Measurements from ENCODE around the gene TREML1. TPM values are rescaled to one million over a fixed set of nuclear protein-coding genes. Genes with fewer than 3 reads are reported as not detected.

Gene TREML1
- total and polyA plus RNA-seq, 11 donors = 0.07 to 0.29 TPM; not detected in 9

DNA sequence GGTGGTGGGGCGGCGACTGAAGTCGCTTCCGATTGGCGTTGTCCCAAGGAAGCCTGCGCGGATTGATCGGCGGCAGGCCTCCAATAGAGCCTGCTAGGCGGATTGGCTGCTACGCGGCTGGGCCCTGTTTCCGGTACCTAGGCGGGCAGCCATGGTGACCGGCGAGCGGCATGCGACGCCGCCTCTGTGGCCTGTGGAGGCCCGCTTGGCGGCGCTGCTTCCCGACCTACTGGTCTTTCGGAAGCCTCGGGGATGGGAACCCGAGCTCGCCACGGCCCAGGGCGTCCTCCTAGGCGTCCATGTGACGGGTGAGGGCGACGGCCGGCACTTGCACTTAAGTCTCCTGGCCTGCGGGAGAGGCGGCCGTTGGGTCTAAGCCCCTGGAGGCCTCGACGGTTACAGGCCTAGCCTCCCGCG lies 53.3 kb downstream of the TREML1 start:
- H3K27ac ChIP-seq = no peak overlapping the region
- peaks cover 0 to 19% (median 6%) of the 10 kb centered on the region in 12 donors for H3K4me1 ChIP-seq
- no peak overlapping the region for H3K4me3 ChIP-seq
- DNase-seq (peak in 3 of 5 donors; percentile 7 to 51 (median 24)), ATAC-seq (peak in 1 of 4 donors; percentile 76)
- no peak for TF ChIP-seq POLR2A (IDR thresholded peaks at IDR 0.05)
- TF ChIP-seq, protein P1, sequence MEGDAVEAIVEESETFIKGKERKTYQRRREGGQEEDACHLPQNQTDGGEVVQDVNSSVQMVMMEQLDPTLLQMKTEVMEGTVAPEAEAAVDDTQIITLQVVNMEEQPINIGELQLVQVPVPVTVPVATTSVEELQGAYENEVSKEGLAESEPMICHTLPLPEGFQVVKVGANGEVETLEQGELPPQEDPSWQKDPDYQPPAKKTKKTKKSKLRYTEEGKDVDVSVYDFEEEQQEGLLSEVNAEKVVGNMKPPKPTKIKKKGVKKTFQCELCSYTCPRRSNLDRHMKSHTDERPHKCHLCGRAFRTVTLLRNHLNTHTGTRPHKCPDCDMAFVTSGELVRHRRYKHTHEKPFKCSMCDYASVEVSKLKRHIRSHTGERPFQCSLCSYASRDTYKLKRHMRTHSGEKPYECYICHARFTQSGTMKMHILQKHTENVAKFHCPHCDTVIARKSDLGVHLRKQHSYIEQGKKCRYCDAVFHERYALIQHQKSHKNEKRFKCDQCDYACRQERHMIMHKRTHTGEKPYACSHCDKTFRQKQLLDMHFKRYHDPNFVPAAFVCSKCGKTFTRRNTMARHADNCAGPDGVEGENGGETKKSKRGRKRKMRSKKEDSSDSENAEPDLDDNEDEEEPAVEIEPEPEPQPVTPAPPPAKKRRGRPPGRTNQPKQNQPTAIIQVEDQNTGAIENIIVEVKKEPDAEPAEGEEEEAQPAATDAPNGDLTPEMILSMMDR (IDR thresholded peaks at IDR 0.05) = peak in 1 of 12 donors; percentile 12
- intact Hi-C loops (cut with DNase I) = no loop called here
- H3K9me3 ChIP-seq = no peaks in the 10 kb centered on the region
- no peaks in the 10 kb centered on the region for H3K27me3 ChIP-seq
- WGBS, 4 donors = 67 to 84% (median 77%) methylated on average over 19 to 42 of the region's 42 CpGs
- peaks cover 0 to 59% (median 51%) of the 10 kb centered on the region in 9 donors for H3K36me3 ChIP-seq

Other genes starting within 250 kb of the TREML1 start
- gene UNC5CL, start 115.1 kb downstream of the TREML1 start, total RNA-seq = 1 to 10 TPM in 1 of 9 donors, under 1 TPM in 8; 0.21 to 1.1 (median 0.50) TPM
- under 1 TPM; 0.50 to 0.65 TPM for gene UNC5CL, start 115.1 kb downstream of the TREML1 start, polyA plus RNA-seq
- not detected for gene TSPO2, start 111.9 kb downstream of the TREML1 start, total RNA-seq
- not detected for gene TSPO2, start 111.9 kb downstream of the TREML1 start, polyA plus RNA-seq
- gene APOBEC2, start 101.1 kb downstream of the TREML1 start, total RNA-seq = 100 to 1,000 TPM; 139 to 524 (median 237) TPM
- 100 to 1,000 TPM in 1 of 2 donors, 10 to 100 TPM in 1; 72.3 to 237 TPM for gene APOBEC2, start 101.1 kb downstream of the TREML1 start, polyA plus RNA-seq
- gene OARD1, start 82.0 kb downstream of the TREML1 start, total RNA-seq = 10 to 100 TPM; 12.8 to 21.8 (median 17.7) TPM
- gene OARD1, start 82.0 kb downstream of the TREML1 start, polyA plus RNA-seq = 10 to 100 TPM; 26.6 to 28.1 TPM
- 10 to 100 TPM in 4 of 9 donors, 1 to 10 TPM in 5; 6.5 to 12.5 (median 9.7) TPM for gene NFYA, start 81.4 kb downstream of the TREML1 start, total RNA-seq
- gene NFYA, start 81.4 kb downstream of the TREML1 start, polyA plus RNA-seq = 1 to 10 TPM; 4.3 to 7.3 TPM
- gene TREM2, start 8.8 kb upstream of the TREML1 start, total RNA-seq = 10 to 100 TPM in 1 of 9 donors, 1 to 10 TPM in 4, under 1 TPM in 2, not detected in 2; 0.40 to 27.1 (median 1.4) TPM
- 1 to 10 TPM in 1 of 2 donors, under 1 TPM in 1; 0.23 to 1.2 TPM for gene TREM2, start 8.8 kb upstream of the TREML1 start, polyA plus RNA-seq
- under 1 TPM in 4 of 9 donors, not detected in 5; 0.07 to 0.32 (median 0.09) TPM for gene TREML2, start 46.8 kb upstream of the TREML1 start, total RNA-seq
- gene TREML2, start 46.8 kb upstream of the TREML1 start, polyA plus RNA-seq = under 1 TPM in 1 of 2 donors, not detected in 1; 0.07 TPM
- gene TREML4, start 74.0 kb upstream of the TREML1 start, total RNA-seq = not detected
- gene TREML4, start 74.0 kb upstream of the TREML1 start, polyA plus RNA-seq = under 1 TPM in 1 of 2 donors, not detected in 1; 0.07 TPM
- gene TREM1, start 132.3 kb upstream of the TREML1 start, total RNA-seq = 10 to 100 TPM in 1 of 9 donors, 1 to 10 TPM in 3, under 1 TPM in 5; 0.19 to 11.8 (median 0.75) TPM
- 10 to 100 TPM in 1 of 2 donors, under 1 TPM in 1; 0.38 to 18.4 TPM for gene TREM1, start 132.3 kb upstream of the TREML1 start, polyA plus RNA-seq
- not detected for gene NCR2, start 181.3 kb upstream of the TREML1 start, total RNA-seq
- not detected for gene NCR2, start 181.3 kb upstream of the TREML1 start, polyA plus RNA-seq